GM10266 (cell line): ENCODE data around the gene GBP2.
"Not testable (repeated sequence)": the region's sequence is repeated elsewhere in the genome, so short reads cannot be mapped to it uniquely, and the experiment has no call there.

Experiments
- DNase-seq: peaks from one replicate; pipeline ENCODE4 v3.0.0; 2012; ENCODE audit errors: extremely low spot score
- CTCF ChIP-seq: IDR thresholded peaks from 2 replicates; pipeline ENCODE4 v1.5.1; 2012; ENCODE audit warnings: mild to moderate bottlenecking, low read depth; ENCODE audit not compliant: control insufficient read depth, insufficient read depth; ENCODE audit errors: missing control alignments

GBP2 gene

GRCh38 chr1:89081005-89081404 lies 44.9 kb downstream of the GBP2 start:
- no peak for TF ChIP-seq CTCF
- peak; percentile 10 for DNase-seq

- DNase-seq = not testable (repeated sequence)
Measured at GRCh38 chr1:89080068-89080467, 45.8 kb downstream of the GBP2 start.

- not testable (repeated sequence) for DNase-seq
Measured at GRCh38 chr1:89072466-89073065, 53.3 kb downstream of the GBP2 start.

- TF ChIP-seq CTCF = no peak
- DNase-seq = no peak
Measured at GRCh38 chr1:89070509-89070908, 55.4 kb downstream of the GBP2 start.

- TF ChIP-seq CTCF = no peak
- DNase-seq = no peak
Measured at GRCh38 chr1:89069951-89070350, 56.0 kb downstream of the GBP2 start.

GRCh38 chr1:89068291-89068690 lies 57.6 kb downstream of the GBP2 start:
- TF ChIP-seq CTCF = no peak
- DNase-seq = no peak

GRCh38 chr1:89065079-89065868 lies 60.6 kb downstream of the GBP2 start, which contains the start of gene GBP1:
TSS of gene GBP1 (minus strand) at chr1:89065208. CDS start at chr1:89063234, 1,974 bp downstream.
- DNase-seq = peak; percentile 11
- no peak for TF ChIP-seq CTCF

- TF ChIP-seq CTCF = no peak
- DNase-seq = no peak
Measured at GRCh38 chr1:89064632-89065031, 61.3 kb downstream of the GBP2 start.
